Brain microvascular endothelial cell (primary cell): ENCODE data around the gene XXYLT1.
"Not testable (repeated sequence)": the region's sequence is repeated elsewhere in the genome, so short reads cannot be mapped to it uniquely, and the experiment has no call there.

ENCODE experiments used
- DNase-seq: peaks from one replicate; pipeline ENCODE4 v3.0.0-alpha.2; 2020
- H3K27ac ChIP-seq: fragments of 250-450 bp; sonication (Bioruptor Pico); 2 replicates; pipeline ENCODE4 v1.5.1; 2020; ENCODE audit warnings: mild to moderate bottlenecking, moderate library complexity
- H3K27me3 ChIP-seq: fragments of 250-450 bp; sonication (Bioruptor Pico); replicated peaks from 2 replicates; pipeline ENCODE4 v1.5.1; 2020; ENCODE audit warnings: mild to moderate bottlenecking
- H3K36me3 ChIP-seq: fragments of 250-450 bp; sonication (Bioruptor Pico); replicated peaks from 2 replicates; pipeline ENCODE4 v1.5.1; 2020; ENCODE audit warnings: mild to moderate bottlenecking
- H3K4me3 ChIP-seq: 2 replicates; pipeline ENCODE4 v1.5.1; 2011; ENCODE audit warnings: low read depth, mild to moderate bottlenecking, control low read depth, low read length, moderate library complexity
- in situ Hi-C: cut with HindIII; loops from 2 replicates; pipeline ENCODE4 v1.10.0; 2017; ENCODE audit warnings: low sequenced_read_pairs, low pct_ligation_motif_present
- TF ChIP-seq, protein P1 (sequence below): IDR thresholded peaks from 2 replicates; pipeline ENCODE4 v1.5.1; 2011; ENCODE audit warnings: low read depth, mild to moderate bottlenecking, moderate library complexity, low read length, control low read depth, inconsistent platforms; ENCODE audit errors: missing control alignments

Gene XXYLT1

DNA sequence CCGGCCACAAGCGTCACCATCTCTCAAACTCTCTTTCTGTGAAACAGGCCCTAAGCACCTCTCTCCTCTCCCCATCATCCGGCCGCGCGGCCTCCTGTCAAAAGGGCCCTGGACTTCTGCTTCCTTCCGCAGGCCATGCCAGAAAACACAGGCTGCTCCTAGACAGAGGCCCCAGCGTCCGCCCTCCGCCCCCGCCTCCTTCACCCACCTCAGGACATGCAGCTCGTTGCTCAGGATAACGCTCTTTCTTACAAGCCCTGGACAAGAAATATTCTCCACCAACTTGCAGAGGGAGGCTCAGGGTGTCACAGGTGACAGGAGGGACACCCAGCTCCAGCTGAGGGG lies 212.0 kb downstream of the XXYLT1 start:
- Histone ChIP-seq H3K36me3 (no peaks in the 10 kb centered on the region), H3K27ac (no peak overlapping the region), H3K27me3 (no peaks in the 10 kb centered on the region), H3K4me3 (no peak overlapping the region)
- no peak for DNase-seq
- TF ChIP-seq, protein P1, sequence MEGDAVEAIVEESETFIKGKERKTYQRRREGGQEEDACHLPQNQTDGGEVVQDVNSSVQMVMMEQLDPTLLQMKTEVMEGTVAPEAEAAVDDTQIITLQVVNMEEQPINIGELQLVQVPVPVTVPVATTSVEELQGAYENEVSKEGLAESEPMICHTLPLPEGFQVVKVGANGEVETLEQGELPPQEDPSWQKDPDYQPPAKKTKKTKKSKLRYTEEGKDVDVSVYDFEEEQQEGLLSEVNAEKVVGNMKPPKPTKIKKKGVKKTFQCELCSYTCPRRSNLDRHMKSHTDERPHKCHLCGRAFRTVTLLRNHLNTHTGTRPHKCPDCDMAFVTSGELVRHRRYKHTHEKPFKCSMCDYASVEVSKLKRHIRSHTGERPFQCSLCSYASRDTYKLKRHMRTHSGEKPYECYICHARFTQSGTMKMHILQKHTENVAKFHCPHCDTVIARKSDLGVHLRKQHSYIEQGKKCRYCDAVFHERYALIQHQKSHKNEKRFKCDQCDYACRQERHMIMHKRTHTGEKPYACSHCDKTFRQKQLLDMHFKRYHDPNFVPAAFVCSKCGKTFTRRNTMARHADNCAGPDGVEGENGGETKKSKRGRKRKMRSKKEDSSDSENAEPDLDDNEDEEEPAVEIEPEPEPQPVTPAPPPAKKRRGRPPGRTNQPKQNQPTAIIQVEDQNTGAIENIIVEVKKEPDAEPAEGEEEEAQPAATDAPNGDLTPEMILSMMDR, result no peak
- in situ Hi-C loops, result no loop called here

DNA sequence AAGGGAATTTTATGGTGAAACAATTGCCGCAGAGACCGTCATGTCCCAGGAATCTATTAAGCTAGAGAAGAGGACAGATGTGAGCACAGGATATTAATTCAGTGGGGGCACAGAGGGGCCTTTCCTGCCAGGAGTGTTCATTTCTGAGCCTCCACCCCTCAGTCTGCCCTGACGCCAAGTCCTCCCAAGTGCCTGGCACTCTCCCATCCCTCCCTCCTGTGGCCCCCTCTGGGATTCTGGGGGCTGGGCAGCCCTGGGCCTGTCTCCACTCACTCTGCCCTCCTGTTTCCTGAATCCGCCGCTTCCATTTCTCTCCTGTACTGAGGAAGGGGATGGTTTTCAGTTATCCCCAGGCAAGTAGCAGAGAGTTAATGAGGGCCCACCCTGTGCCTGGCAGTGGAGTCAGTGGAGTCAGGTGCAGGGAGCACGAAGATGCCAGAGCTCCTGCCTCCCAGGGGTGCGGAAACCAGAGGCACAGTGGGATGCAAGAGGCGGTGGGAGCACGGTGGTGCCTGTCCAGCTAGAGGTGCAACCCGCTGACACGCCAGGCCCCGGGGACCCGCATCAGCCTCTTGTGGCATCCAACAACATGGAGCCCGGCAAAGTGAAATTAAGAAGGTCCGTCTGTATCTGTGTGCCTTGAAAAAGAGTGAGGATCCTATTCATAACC lies 212.5 kb downstream of the XXYLT1 start:
- DNase-seq, result no peak
- Histone ChIP-seq H3K27ac (no peak overlapping the region), H3K36me3 (no peaks in the 10 kb centered on the region), H3K4me3 (no peak overlapping the region), H3K27me3 (no peaks in the 10 kb centered on the region)
- TF ChIP-seq, protein P1, result no peak
- in situ Hi-C loops, result no loop called here

DNA sequence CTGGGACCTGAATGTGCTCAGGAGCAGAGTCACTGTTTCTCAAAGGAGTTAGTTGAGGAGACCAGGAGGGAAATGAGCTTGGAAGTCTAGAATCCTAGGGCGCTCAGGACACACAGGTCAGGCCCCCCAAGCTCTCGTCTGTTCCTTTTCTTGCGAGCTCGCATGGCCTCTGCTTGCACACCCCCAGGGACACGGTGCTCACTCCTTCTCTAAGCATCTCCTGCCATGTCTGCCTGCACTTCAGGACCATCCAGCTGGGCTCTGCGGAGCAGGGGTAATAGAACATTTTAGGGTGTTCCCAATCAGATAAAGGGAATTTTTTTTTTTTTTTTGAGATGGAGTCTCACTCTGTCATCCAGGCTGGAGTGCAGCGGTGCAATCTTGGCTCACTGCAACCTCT lies 213.2 kb downstream of the XXYLT1 start:
- Histone ChIP-seq H3K27me3 (peaks cover 2% of the 10 kb centered on the region), H3K4me3 (no peak overlapping the region), H3K36me3 (no peaks in the 10 kb centered on the region), H3K27ac (no peak overlapping the region)
- in situ Hi-C loops, result no loop called here
- TF ChIP-seq, protein P1, result no peak
- DNase-seq, result no peak

DNA sequence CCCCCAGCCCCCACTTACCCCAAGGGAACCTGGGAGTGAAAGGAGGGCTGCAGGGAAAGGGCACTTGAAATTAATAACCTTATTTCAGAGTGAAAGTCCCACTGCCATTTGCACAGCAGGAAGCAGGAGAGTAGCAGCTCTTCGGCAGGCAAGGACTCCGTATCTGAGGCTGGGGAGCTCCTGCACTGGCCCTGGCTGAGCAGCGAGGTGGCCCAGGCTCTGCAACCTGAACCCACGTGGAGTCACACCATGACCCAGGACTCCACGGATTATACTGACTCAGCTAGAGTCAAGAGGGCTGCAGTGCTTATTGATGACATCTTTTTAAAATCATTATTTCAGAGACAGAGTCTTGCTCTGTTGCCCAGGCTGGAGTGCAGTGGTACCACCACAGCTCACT lies 214.5 kb downstream of the XXYLT1 start:
- Histone ChIP-seq H3K4me3 (no peak overlapping the region), H3K27ac (no peak overlapping the region), H3K27me3 (peaks cover 7% of the 10 kb centered on the region), H3K36me3 (no peaks in the 10 kb centered on the region)
- DNase-seq, result no peak
- in situ Hi-C loops, result no loop called here
- TF ChIP-seq, protein P1, result no peak

DNA sequence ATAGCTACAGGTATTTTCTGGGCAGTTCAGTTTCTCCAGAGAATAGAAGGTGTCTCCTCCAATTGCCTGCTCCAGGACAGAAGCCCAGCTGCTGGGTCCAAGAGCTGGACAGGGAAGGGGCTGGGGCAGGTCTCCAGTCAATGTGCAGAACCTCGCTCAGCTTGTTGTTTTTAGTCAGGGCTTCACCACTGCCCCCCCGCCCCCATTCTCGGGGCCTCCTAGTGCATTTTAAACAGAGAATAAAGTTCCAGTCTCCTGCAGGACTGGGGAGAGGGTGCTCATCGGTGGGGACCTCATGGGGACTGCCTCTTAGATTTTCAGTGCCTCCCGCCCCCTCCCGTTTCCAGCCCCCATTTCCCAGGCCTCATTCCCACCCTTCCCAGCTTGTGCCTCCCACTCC lies 216.6 kb downstream of the XXYLT1 start:
- TF ChIP-seq, protein P1, result no peak
- in situ Hi-C loops, result no loop called here
- no peak overlapping the region for H3K4me3 ChIP-seq
- no peaks in the 10 kb centered on the region for H3K36me3 ChIP-seq
- DNase-seq, result no peak
- peaks cover 12% of the 10 kb centered on the region for H3K27me3 ChIP-seq
- H3K27ac ChIP-seq, result no peak overlapping the region

DNA sequence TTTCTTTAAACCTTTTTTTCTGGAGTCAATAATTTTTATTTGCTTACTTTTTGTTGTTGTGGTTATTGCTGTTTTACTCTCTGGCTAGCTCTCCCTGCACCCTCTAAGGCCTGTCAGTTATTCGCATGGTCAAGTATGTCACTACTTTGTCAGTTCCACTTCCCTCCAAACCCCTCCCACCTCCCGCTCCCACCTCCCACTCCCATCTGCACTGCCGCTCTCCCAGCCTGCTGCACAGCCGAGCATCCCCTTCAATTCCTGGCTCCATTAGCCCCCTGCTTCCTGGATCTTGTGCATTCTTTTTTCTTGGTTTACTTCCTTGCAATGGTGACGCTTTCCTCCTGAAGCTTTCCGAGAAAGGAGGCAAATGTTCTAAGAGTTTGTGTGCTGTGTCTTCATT lies 218.0 kb downstream of the XXYLT1 start:
- DNase-seq, result no peak
- TF ChIP-seq, protein P1, result no peak
- peaks cover 12% of the 10 kb centered on the region for H3K27me3 ChIP-seq
- H3K27ac ChIP-seq, result no peak overlapping the region
- in situ Hi-C loops, result no loop called here
- no peak overlapping the region for H3K4me3 ChIP-seq
- no peaks in the 10 kb centered on the region for H3K36me3 ChIP-seq

DNA sequence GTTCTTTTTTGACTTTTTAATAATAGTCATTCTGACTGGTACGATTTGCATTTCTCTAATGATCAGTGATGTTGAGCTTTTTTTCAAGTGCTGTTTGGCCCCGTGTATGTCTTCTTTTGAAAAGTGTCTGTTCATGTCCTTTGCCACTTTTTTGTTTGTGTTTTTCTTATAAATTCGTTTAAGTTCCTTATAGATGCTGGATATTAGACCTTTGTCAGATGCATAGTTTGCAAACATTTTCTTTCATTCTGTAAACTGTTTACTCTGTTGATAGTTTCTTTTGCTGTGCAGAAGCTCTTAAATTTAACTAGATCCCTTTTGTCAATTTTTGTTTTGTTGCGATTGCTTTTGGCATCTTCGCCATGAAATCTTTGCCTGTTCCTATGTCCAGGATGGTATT lies 220.7 kb downstream of the XXYLT1 start:
- H3K27ac ChIP-seq, H3K4me3 ChIP-seq, DNase-seq, in situ Hi-C loops, H3K36me3 ChIP-seq: not testable (repeated sequence)
- peaks cover 12% of the 10 kb centered on the region for H3K27me3 ChIP-seq
